K562 (cell line): ENCODE results near the gene KRT25.

Experiments used
- CC2D1A ChIP-seq: fragments of 450-650 bp; IDR thresholded peaks from 2 replicates; pipeline ENCODE4 v1.6.1; 2017; ENCODE audit warnings: mild to moderate bottlenecking
- CTCF ChIP-seq, 3 experiments: IDR thresholded peaks in 2 of 3; conservative IDR thresholded peaks in 1 of 3; 2 replicates each; pipeline ENCODE4 v1.5.1; 2011 to 2012; ENCODE audit warnings: low read length in 3 of 3, mild to moderate bottlenecking in 3 of 3, control low read depth in 2 of 3, improper control_type of control experiment in 1 of 3, inconsistent platforms in 1 of 3, low read depth in 1 of 3, mixed read lengths in 1 of 3, moderate library complexity in 1 of 3; ENCODE audit not compliant: insufficient read depth in 2 of 3
- EZH2 ChIP-seq: IDR thresholded peaks from 2 replicates; pipeline ENCODE4 v1.6.1; 2012; ENCODE audit warnings: low read depth, mild to moderate bottlenecking, inconsistent platforms, low read length, borderline replicate concordance
- GMEB1 ChIP-seq: fragments of 250-450 bp; sonication (Bioruptor Pico); IDR thresholded peaks from 2 replicates; pipeline ENCODE4 v1.4.0; 2020; ENCODE audit warnings: mild to moderate bottlenecking
- KAT7 ChIP-seq: sonication (generic); formaldehyde crosslinking; IDR thresholded peaks from 2 replicates; pipeline ENCODE4 v1.8.0; 2022; ENCODE audit warnings: missing genetic modification reagents, mild to moderate bottlenecking, borderline replicate concordance
- KLF6 ChIP-seq: fragments of 250-450 bp; sonication (Bioruptor Pico); IDR thresholded peaks from 2 replicates; pipeline ENCODE4 v1.4.0; 2020; ENCODE audit warnings: mild to moderate bottlenecking, moderate library complexity, borderline replicate concordance
- MNT ChIP-seq, 2 experiments: fragments of 450-650 bp; conservative IDR thresholded peaks; 2 replicates each; pipeline ENCODE4 v1.6.1; 2017; ENCODE audit warnings: mild to moderate bottlenecking in 2 of 2, moderate library complexity in 2 of 2
- MXI1 ChIP-seq: IDR thresholded peaks from 2 replicates; pipeline ENCODE4 v1.6.1; 2011; ENCODE audit warnings: low read depth, mild to moderate bottlenecking, improper control_type of control experiment, low read length
- NBN ChIP-seq: fragments of 450-650 bp; IDR thresholded peaks from 2 replicates; pipeline ENCODE4 v1.6.1; 2016; ENCODE audit warnings: low read depth, mild to moderate bottlenecking
- NFATC3 ChIP-seq: fragments of 450-650 bp; IDR thresholded peaks from 2 replicates; pipeline ENCODE4 v1.6.1; 2017; ENCODE audit warnings: mild to moderate bottlenecking
- SNAPC5 ChIP-seq: fragments of 250-450 bp; sonication (Bioruptor Pico); IDR thresholded peaks from 2 replicates; pipeline ENCODE4 v1.8.0; 2021; ENCODE audit warnings: moderate library complexity, mild to moderate bottlenecking, inconsistent platforms
- ZNF311 ChIP-seq: fragments of 250-450 bp; sonication (Bioruptor Pico); IDR thresholded peaks from 2 replicates; pipeline ENCODE4 v1.4.0; 2020; ENCODE audit warnings: mild to moderate bottlenecking, moderate library complexity

- no peak for TF ChIP-seq MXI1
- TF ChIP-seq CC2D1A, result no peak
- TF ChIP-seq NBN, result no peak
- no peak for TF ChIP-seq GMEB1 (CRISPR knock-in tag)
- TF ChIP-seq CTCF (IDR thresholded peaks at IDR 0.05 in 2 of 3, conservative IDR thresholded peaks at IDR 0.05 in 1 of 3; ENCODE audit: insufficient read depth in 2 of 3, low read depth in 1 of 3, low read length in 3 of 3), result no peak
- TF ChIP-seq ZNF311, result no peak
- no peak for TF ChIP-seq KAT7 (CRISPR knock-in tag)
- TF ChIP-seq SNAPC5 (CRISPR knock-in tag), result no peak
- no peak for TF ChIP-seq MNT (conservative IDR thresholded peaks at IDR 0.05)
- TF ChIP-seq KLF6, result no peak
- no peak for TF ChIP-seq NFATC3
- no peak for TF ChIP-seq EZH2
Observed at GRCh38 chr17:40738553-40738952, 16.6 kb downstream of the KRT25 start.
